Stimulated activated naive CD8-positive, alpha-beta T cell treated with anti-CD3 and anti-CD28 coated beads, Interleukin-15, Interleukin-2, amounts not matched to agents 100 U/mL and 50 U/mL, for 24 hours (primary cell): Measurements from ENCODE around the gene HORMAD2.
"Not testable (repeated sequence)": the region's sequence is repeated elsewhere in the genome, so short reads cannot be mapped to it uniquely, and the experiment has no call there.

Source experiments
- ATAC-seq: fragments of 150-1000 bp; cut with Tn5 transposase; one replicate; pipeline ENCODE4 v1.10.0; 2021
- DNase-seq: peaks from one replicate; pipeline ENCODE4 v3.0.0; 2021

HORMAD2 gene

DNA sequence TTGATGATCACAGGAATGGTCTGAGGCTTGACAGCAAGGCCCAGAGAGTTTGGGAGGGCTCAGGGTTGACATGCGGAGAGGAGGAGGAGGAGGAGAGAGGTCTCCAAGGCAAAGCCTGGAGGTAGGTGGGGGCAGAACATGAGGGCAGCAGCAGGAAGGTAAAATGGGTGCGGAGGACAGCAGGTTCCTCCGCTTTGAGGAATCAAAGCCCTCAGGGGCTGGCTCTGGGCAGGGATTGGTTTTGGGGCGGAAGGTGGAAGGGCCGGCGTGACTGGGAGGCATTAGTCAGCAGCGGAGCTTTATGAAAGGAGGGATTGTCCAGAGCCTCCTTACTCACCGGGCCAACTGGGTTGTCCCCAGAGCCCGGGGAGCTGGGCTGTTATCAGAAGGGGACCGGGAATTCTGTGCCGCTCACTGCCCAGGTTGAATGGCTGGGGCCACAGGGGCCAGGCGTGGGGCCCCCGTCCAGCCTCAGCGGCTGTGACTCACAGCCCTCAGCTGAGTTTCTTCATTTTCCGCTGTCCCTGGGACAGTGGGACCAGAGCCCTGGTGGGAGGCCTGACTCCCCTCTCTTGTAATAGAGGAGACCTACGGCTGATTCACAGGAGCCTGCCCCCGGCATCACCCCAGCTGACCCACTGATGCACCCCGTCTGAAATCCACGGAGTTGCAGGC lies 130.1 kb downstream of the HORMAD2 start:
- no peak for ATAC-seq
- DNase-seq, result no peak

DNA sequence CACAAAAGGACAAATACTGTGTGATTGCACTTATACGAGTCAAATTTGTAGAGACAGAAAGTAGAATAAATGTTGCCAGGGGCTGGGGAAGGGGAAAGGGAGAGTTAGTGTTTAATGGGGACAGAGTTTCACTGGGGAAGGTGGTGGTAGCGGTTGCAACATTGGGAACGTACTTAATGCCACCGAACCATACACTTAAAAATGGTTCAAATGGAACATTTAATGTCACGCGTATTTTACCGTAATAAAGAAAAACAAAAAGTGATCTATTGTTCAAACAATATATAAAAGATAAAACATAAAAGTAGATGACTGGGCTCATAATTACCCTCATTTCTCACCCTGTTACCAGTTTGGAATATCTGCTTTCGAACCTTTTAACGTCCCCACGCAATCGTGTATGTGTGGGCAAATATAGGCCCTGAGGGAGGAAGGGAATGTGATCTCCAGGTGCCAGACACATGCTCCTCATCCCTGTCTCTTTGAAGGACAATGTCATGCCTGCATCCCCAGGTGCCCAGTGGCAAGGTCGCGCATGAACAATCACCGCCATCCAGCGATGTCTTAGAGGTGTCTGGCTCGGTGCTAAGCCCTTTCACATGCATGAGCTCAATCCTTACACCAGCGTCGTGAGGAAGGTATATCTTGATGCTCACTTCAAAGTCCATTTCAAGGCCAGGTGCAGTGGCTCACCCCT lies 131.0 kb downstream of the HORMAD2 start:
- no peak for DNase-seq
- ATAC-seq, result no peak

DNA sequence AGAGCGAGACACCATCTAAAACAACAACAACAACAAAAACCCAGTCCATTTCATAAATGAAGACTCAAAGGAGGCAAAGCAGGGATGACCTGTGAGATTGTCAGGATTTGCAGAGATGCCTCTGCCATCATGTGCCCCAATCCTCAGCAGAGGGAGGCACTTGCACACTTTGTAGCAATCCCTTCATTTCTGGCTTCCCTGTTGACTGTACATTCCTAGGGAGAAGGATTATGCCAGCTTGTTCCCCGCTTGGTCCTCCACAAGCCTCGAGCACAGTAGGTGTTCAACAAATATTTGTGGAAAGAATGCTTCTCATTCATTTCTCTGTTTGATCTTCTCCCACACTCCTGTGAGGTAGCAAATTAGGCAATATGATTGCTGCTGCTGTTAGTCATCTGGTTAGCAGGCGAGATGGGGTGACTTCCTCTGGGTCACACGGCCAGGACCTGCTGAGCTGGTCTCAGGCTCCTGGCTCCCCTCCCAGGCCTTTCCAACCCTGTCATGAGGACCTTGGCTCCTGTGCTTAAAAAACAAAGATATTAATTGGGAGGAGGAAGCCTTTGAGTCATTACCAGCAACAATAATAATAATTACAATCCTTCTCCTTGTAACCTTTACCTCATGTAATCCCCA lies 132.2 kb downstream of the HORMAD2 start:
- DNase-seq, result peak; percentile 37
- peak; percentile 85 for ATAC-seq

DNA sequence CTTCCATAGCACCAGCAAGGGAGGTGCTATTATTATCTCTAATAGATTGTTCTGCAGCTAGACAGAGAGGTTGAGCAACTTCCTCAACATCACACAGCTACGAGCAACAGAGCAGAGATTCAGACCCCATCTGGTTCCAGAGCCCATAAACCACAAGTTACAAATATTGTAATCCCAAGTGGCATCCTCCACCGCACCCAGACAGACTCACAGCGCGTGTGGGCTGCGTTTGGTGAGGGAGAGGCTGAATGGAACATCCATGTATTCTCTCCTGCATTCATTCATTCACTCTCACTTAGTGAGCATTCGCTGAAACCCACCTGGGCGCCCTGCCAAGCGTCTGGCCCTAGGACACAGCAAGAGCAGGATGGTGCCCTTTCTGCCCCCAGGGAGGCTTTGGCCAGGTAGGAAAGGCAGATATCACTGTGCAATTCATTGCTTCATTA lies 132.8 kb downstream of the HORMAD2 start:
- DNase-seq (no peak), ATAC-seq (peak; percentile 17)

DNA sequence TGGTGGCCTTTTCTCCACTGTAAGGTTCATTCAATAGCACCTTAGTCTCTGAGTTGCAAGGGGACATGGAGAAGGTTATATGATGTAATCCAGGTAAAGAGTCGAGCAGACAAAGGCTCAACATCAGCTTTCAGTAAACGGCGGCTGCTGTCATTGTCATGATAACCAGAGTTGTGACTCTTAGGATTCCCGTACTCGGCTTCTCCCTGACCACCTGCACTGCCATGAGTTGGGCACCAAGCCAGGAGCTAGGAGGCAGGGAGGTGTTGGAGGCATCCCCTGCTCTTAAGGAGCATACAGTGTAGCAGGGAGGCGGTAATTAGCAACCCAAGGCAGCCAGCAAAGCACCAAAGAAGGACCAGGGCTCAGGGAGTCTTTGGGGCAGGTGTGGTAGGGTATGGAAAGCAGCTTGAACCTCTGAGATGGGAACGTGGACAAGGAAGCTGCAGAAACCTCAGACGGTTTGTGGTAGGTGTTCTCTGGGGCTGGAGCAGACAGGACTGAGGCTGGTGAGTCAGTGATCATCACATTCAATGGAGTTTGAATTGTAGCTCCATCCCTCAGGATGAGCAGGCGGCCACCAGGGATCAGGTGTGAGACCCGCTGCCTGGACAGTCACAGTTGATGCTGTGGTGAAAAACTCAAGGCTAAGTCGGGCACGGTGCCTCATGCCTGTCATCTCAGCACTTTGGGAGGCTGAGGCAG lies 134.6 kb downstream of the HORMAD2 start:
- no peak for DNase-seq
- no peak for ATAC-seq

DNA sequence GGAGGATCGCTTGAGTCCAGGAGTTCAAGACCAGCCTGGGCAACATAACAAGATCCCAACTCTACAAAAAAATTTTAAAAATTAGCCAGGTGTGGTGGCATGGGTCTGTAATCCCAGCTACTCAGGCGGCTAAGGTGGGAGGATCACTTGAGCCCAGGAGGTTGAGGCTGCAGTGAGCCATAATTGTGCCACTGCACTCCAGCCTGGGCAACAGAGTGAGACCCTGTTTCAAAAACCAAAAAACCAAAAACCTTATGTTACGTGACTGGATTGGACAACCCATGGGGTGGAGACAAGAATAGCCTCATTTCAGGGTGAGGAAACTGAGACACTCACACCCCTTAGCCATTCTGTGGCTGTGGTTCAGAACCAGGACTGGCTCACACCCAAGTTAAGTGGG lies 136.0 kb downstream of the HORMAD2 start:
- DNase-seq, ATAC-seq: not testable (repeated sequence)

DNA sequence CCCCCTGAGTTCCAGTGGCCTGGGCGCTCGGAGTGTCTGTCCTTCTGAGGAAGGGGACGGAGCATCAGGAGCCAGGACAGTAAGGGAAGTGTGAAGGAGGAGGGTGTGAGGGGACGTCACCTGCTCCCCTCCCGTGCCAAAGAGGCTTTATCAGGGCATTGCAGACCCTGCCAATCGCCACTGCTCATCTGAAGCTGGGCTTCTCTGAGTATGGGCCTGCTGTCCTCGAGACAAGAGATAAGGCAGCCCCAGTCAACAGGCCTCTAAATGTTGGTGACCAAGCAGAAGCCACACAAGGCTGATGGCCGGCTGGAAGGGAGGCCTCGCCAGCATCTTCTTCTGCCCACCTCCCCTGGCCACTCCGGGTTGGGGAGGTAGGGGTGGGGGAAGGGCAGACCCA lies 136.4 kb downstream of the HORMAD2 start:
- no peak for ATAC-seq
- DNase-seq, result no peak

DNA sequence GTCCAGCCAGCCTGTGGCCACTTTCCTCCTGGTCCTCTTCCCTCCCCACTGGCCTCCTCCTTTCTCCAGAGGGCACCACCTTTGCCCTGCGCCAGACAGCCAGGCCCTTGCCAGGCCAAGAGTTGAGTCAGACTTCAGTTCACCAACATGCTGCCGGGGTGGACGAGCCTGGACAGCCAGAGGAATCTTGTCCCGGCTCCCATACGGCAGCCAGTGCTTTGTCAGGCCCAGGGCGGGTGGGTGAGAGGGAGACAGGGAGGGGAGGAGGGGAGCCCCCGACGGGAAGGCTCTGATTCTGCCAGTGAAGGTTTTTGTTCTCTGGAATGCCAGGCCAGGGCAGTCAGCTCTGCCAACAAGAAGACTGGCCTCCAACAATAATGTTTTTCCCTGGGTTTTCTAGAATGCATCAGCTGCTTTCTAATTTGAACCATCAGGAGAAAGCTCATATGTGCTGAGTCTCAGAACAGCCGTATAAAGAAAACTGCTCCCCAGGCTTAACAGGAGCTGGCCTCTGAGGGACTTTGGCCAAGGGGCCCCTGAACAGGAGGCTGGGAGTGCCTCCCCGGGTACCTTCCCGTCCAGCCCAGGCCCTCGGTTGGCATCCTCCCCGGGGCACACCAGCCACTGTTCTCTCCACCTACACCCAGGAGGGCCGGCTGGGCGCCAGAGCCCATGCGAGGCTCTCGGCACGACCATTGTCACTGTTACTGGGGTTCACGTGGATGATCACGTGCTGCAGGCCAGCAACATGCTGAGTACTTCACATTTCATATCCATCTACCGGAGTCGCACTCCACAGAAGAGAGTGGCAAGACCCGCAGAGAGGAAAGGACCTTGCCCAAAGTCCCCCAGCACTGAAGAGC lies 137.7 kb downstream of the HORMAD2 start:
- no peak for ATAC-seq
- DNase-seq, result no peak

DNA sequence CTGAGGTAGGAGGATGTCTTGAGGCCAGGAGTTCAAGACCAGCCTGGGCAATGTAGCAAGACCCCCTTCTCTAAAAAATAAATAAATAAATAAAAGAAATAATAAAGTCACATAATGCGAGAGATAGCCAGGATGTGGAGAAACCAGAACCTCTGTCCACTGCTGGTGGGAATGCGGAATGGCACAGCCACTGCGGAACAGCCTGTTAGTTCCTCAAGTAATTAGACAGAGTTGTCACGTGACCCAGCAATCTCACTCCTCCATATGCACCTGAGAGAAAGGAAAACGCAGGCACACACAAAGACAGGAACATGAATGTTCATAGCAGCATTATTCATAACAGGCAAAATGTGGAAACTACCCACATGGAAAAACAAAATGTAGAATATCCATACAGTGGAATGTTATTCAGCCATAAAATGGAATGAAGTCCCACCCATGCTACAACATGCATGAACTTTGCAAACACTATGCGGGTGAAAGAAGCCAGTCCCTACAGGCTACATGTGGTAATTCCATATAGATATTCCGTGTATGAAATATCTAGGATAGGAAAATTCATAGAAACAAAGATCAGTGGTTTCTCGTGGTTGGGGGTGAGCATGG lies 138.9 kb downstream of the HORMAD2 start:
- no peak for DNase-seq
- ATAC-seq, result no peak

DNA sequence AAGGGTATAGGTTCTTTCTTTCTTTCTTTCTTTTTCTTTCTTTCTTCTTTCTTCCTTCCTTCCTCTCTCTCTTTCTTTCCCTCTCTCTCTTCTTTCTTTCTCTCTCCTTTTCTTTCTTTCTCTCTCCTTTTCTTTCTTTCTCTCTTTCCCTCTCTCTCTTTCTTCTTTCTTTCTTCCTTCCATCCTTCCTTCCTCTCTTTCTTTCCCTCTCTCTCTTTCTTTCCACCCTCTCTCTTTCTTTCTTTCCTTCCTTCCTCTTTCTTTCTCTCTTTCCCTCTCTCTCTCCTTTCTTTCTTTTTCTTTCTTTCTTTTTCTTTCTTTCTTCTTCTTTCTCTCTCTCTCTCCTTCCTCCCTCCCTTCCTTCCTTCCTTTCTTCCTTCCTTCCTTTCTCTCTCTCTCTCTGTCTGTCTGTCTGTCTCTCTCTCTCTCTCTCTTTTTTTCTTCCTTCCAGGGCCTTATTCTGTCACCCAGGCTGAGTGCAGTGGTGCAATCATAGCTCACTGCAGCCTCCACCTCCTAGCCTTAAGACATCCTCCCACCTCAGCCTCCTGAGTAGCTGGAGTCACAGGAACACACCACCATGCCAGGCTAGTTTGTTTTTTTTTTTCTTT lies 139.5 kb downstream of the HORMAD2 start:
- DNase-seq, result no peak
- no peak for ATAC-seq

DNA sequence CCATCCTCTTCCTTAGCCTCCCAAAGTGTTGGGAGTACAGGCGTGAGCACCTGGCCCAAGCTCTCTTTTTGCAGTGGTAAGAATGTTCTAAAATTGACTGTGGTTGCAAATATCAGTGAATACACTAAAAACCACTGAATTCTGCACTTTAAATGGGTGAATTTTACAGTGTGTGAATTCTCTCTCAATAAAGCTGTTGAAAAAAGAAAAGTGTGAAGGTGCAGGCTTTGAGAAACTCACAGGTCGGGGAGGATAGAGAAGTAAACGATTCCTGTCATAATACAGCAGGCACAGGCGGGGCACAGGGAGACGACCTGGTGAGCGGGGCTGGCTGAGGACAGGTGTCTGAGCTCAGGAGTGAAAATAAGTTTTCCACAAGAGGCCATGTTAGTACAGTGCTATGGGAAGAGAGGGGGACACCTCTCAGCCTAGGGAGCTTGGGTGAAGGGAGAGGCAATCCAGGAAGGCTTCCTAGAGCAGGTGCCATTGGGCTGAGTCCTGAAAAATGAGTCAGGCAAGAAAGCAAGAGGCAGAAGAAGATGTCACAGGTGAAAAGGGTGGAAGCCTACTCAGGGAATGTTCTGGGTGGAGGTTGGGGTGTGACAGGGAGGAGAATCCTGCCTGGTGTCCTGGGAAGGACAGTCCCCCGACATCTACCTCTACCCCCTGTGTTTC lies 140.2 kb downstream of the HORMAD2 start:
- ATAC-seq (no peak), DNase-seq (no peak)

DNA sequence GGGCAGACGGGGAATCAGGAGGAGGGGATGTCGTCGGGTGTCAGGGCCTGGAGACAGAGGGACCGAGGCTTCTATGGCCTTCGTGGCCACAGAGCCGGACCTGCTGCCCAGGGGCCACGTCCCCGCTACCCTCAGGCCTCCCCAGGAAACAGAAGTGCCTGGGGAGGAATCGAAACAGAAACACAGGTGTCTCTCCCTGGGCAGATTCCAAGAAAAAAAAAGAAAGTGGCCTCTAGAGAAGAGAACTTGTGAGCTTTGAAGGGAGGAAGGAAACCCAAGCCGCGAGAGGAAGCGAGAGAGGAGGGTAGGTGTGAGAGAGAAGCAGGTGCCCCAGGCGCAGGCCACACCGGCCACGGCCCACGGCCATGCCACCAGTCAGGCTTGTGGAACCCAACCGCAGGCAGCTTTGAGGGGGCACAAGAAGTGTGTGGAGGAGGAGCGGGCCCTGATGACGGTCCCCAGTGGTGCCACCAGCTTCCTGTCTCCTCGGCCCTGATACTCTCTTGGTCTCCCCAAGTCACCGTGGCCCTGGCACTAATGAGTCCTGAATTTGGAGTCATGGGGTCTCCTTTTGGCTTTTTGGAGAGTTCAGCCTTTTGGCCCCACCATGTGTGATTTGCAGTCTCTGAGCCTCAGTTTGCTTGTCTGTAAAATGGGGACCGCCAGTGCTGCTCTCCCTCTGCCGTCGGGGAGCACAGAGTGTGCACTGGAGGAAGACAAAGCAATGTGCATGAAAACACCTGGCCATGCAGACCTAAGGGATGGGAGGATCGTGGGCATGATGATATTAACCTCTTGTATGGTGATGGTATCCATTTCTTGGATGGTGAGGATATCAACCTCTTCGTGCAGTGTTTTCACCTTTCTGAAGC lies 141.1 kb downstream of the HORMAD2 start:
- ATAC-seq, result peak; percentile 70
- peak; percentile 69 for DNase-seq

DNA sequence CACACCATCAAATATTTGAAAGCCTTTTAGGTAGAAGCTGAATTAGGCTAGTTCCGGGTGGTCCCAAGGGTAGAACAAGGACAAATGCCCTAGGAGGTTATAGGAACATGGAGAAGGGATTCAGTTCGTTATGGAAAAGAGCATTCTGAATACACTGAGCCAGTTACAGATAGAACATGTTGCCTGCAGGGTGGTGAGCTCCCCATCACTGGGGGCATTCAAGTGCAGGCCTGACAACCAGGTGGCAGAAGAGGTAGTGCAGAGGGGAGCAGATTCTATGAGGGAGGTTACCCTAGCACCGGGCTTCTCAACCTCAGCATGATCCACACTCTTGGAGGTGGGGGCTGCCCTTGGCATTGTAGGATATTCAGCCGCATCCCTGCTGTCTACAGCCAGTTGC lies 142.1 kb downstream of the HORMAD2 start:
- ATAC-seq (no peak), DNase-seq (no peak)

DNA sequence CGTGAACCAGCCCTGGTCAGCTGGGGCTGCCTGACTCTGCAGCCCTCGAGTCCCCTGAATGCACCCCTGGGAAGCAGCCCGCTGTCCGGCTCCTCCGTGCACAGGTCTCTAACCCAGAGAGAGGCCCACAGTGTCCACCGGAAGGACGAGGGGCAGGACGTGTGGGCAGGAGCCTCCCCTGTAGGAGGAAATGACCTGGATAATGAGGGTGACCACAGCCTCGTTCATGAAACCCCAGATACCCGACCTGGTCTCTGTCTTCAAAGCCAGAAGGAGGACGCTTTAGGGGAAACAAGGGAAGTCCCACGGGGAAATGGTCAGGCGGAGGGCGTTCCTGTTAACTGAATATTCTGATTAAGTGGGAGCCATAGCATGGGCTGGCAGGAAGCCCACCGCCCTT lies 143.0 kb downstream of the HORMAD2 start:
- ATAC-seq, result no peak

DNA sequence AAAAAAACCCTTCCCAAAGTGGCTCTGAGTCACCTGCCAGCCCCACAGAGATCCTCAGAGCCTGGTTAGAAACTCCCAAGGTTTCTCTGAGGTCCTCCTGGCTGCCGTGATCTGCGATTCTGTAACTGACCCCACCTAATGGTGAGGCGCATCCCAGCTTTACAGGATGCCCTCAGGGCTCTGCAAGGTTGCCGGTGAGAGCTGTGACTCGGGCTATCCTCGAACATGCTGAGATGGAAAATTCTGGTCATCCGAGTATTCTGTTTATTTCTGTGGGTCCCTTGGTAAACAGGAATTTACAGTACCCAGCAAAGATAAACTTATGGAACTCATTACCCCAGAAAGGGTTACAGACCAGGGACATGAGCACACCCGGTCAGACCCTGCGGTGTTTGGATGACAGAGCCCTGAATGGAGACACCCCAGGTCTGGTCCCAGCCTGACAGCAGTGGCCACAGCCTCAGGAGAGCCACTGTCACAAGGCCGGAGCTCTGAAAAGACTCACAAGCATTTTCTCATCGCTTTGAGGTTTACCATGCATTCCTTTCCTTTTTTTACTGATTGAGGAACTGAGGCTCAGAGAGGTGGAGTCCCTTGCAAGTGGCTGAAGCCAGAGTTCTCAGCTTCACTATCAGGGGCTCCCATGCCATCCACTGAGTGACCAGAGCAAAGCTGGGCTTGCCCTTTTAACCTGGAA lies 144.0 kb downstream of the HORMAD2 start:
- DNase-seq (no peak), ATAC-seq (peak; percentile 38)

More for the DNA sequence above, 143.0 kb downstream of the HORMAD2 start:
- no peak for DNase-seq

DNA sequence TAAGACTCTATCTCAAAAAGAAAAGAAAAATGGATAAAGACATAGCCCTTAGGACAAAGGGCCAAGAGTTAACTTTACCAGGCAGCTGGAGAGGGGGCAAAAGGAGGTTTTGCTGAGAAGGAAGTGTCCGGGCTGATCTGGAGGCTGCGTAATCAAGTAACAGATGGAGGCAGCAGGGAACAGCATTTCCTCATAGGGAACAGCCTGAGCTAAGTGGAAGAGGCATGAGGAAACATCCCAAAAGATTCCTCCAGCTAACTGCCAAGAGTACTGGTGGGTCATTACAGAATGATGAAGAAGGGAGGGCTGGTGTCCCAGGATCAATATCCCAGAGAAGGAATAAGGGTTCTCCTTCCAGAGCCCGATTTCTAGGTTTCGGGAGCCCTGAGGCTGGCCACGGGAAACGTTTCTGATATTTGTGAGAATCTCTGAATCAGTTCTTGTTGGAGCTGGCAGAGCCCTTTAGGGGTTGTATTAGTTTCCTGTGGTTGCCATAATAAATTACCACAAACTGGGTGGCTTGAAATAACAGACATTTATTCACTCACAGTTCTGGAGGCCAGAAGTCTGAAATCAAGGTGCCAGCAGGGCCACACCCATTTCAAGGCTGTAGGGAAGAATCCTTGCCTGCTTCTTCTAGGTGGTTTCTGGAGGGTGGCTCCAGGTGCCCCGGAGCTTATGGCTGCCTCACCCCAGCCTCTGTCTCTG lies 145.1 kb downstream of the HORMAD2 start:
- no peak for DNase-seq
- no peak for ATAC-seq

DNA sequence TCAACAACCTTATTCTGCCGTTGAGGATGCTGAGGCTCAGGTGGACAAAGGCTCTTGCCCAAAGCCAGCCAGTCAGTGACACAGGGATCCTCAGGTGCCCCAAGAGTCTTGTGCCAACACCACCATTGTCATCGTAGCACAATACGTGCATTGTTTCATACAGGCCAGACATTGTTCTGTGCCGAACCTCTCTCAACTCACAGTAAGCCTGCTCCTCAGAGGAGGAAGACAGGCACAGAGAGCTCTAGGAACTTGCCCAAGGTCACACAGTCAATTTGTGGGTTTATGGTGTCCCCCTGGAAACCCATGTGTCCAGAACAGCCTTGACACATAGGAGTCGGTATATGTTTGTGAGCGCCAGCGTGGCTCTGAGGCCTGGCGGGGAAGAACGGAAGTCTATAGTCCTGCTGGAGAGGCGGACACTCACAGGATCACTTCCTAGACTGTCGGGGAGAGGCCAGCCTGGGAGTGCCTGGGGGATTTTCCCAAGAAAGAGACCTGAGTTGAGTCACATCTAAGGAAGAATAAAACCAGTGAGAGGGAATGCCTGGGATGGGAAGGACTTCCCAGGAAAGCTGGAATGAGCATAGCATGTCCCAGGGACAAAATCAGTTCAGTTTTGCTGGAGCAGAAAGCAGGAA lies 146.0 kb downstream of the HORMAD2 start:
- ATAC-seq (no peak), DNase-seq (no peak)
